Nephron (organoid): ENCODE data around the gene RAB23.

Experiments
- H3K27ac Mint-ChIP-seq, 3 experiments: 2 replicates each; pipeline ENCODE4 v1.8.0; 2020; ENCODE audit warnings: mixed read lengths in 3 of 3, mild to moderate bottlenecking in 2 of 3, moderate library complexity in 1 of 3
- H3K27me3 Mint-ChIP-seq: 2 replicates; pipeline ENCODE4 v1.8.0; 2021; ENCODE audit warnings: low read depth, mild to moderate bottlenecking, moderate library complexity, mixed read lengths
- H3K36me3 Mint-ChIP-seq: 2 replicates; pipeline ENCODE4 v1.8.0; 2020; ENCODE audit warnings: low read depth, mixed read lengths
- H3K4me1 Mint-ChIP-seq: 2 replicates; pipeline ENCODE4 v1.8.0; 2020; ENCODE audit warnings: mixed read lengths
- H3K4me3 Mint-ChIP-seq, 3 experiments: 2 replicates each; pipeline ENCODE4 v1.8.0; 2020; ENCODE audit warnings: mild to moderate bottlenecking in 3 of 3, mixed read lengths in 3 of 3, moderate library complexity in 2 of 3
- H3K9me3 Mint-ChIP-seq: 2 replicates; pipeline ENCODE4 v1.8.0; 2020; ENCODE audit warnings: mixed read lengths
- TF ChIP-seq, protein P1 (sequence below), 3 experiments: fragments of 200-600 bp; sonication (generic); IDR thresholded peaks; one replicate each; pipeline ENCODE4 v1.5.0; 2021; ENCODE audit warnings: antibody characterized with exemption in 3 of 3; ENCODE audit not compliant: unreplicated experiment in 3 of 3

The RAB23 gene

GRCh38 chr6:57198926-57199636, 23.0 kb downstream of the RAB23 start:
- H3K36me3 Mint-ChIP-seq = peaks cover 21% of the 10 kb centered on the region
- peaks cover 18% of the 10 kb centered on the region for H3K4me1 Mint-ChIP-seq

DNA sequence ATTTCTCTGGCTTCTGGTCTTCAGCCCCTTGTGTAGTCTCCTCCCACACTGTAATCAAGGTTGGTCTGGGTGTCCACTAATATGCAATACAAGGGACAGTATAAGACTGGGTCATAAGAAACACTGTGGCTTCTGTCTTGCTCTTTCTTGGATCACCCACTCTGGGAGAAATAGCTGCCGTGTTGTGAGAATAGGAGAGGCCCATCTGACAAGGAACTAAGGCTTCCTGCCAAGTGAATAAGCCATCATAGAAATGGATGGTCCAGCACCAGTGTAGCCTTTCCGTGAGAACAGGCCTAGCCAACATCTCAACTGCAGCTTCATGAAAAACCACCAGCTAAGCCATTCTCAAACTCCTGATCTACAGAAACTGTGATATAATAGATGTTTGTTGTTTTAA, 26.6 kb downstream of the RAB23 start:
- Mint-ChIP-seq H3K4me1 (peaks cover 19% of the 10 kb centered on the region), H3K4me3 (no peak overlapping the region), H3K27me3 (no peaks in the 10 kb centered on the region), H3K36me3 (peaks cover 39% of the 10 kb centered on the region), H3K27ac (no peak overlapping the region), H3K9me3 (no peaks in the 10 kb centered on the region)
- TF ChIP-seq, protein P1, sequence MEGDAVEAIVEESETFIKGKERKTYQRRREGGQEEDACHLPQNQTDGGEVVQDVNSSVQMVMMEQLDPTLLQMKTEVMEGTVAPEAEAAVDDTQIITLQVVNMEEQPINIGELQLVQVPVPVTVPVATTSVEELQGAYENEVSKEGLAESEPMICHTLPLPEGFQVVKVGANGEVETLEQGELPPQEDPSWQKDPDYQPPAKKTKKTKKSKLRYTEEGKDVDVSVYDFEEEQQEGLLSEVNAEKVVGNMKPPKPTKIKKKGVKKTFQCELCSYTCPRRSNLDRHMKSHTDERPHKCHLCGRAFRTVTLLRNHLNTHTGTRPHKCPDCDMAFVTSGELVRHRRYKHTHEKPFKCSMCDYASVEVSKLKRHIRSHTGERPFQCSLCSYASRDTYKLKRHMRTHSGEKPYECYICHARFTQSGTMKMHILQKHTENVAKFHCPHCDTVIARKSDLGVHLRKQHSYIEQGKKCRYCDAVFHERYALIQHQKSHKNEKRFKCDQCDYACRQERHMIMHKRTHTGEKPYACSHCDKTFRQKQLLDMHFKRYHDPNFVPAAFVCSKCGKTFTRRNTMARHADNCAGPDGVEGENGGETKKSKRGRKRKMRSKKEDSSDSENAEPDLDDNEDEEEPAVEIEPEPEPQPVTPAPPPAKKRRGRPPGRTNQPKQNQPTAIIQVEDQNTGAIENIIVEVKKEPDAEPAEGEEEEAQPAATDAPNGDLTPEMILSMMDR (IDR thresholded peaks at IDR 0.05; ENCODE audit: unreplicated experiment in 3 of 3) = no peak

More at GRCh38 chr6:57198926-57199636, 23.0 kb downstream of the RAB23 start:
- no peaks in the 10 kb centered on the region for H3K27me3 Mint-ChIP-seq
- TF ChIP-seq, protein P1 (IDR thresholded peaks at IDR 0.05; ENCODE audit: unreplicated experiment in 3 of 3) = no peak
- H3K27ac Mint-ChIP-seq = peak overlapping the region in 2 of 3 experiments; percentile 56 to 83
- no peaks in the 10 kb centered on the region for H3K9me3 Mint-ChIP-seq
- H3K4me3 Mint-ChIP-seq = no peak overlapping the region

DNA sequence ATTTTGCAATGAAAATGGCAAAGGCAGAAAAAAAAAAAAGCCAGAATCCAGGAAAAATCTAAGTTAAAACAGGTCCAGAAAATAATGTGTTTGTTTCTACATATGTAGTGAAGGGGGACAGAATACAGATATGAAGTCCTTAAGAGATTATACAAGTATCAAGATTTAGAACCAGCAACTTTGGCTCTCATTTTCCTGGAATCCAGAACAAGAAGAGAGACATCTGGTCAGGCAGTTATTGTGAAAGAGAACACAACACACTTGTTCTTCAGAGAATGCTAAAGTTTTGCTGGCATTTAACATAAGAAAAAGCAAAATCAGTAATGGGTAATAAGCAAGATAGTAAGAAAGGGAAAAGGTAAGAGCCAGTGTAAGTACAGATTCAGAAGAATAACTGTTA, 28.9 kb downstream of the RAB23 start:
- H3K27ac Mint-ChIP-seq = peak overlapping the region in 1 of 3 experiments; percentile 24
- H3K4me1 Mint-ChIP-seq = peaks cover 5% of the 10 kb centered on the region
- H3K4me3 Mint-ChIP-seq = no peak overlapping the region
- TF ChIP-seq, protein P1 (IDR thresholded peaks at IDR 0.05; ENCODE audit: unreplicated experiment in 3 of 3) = no peak
- H3K9me3 Mint-ChIP-seq = no peaks in the 10 kb centered on the region
- no peaks in the 10 kb centered on the region for H3K27me3 Mint-ChIP-seq
- H3K36me3 Mint-ChIP-seq = peaks cover 36% of the 10 kb centered on the region

- TF ChIP-seq, protein P1 (IDR thresholded peaks at IDR 0.05; ENCODE audit: unreplicated experiment in 3 of 3) = peak; percentile 37 to 56 (median 49)
- Mint-ChIP-seq H3K9me3 (no peaks in the 10 kb centered on the region), H3K4me1 (peaks cover 5% of the 10 kb centered on the region), H3K27me3 (no peaks in the 10 kb centered on the region), H3K27ac (peak overlapping the region in 1 of 3 experiments; percentile 6), H3K4me3 (no peak overlapping the region), H3K36me3 (peaks cover 37% of the 10 kb centered on the region)
Observed at GRCh38 chr6:57190140-57190539, 32.0 kb downstream of the RAB23 start.

DNA sequence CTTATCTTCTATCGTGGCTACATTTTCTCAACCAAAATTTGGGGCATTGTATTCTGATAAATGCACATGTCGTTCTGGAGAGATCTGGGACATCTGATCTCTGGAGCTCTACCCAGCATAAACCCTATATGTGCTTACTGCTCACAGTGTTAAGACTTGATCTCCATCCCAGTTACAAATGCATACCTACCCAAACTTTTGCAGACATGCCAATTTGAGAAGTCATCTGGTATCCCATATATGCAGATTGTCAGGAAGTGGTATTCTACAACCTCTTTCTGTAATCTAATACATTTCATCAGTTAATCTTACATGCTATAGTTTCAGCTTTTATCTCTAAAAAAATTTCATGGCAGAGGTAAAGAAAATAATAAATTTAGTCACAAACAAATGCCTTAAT, 38.8 kb downstream of the RAB23 start:
- TF ChIP-seq, protein P1 (IDR thresholded peaks at IDR 0.05; ENCODE audit: unreplicated experiment in 3 of 3) = no peak
- Mint-ChIP-seq H3K9me3 (no peaks in the 10 kb centered on the region), H3K36me3 (peaks cover 49% of the 10 kb centered on the region), H3K4me1 (peaks cover 35% of the 10 kb centered on the region), H3K27me3 (no peaks in the 10 kb centered on the region), H3K27ac (no peak overlapping the region), H3K4me3 (no peak overlapping the region)

DNA sequence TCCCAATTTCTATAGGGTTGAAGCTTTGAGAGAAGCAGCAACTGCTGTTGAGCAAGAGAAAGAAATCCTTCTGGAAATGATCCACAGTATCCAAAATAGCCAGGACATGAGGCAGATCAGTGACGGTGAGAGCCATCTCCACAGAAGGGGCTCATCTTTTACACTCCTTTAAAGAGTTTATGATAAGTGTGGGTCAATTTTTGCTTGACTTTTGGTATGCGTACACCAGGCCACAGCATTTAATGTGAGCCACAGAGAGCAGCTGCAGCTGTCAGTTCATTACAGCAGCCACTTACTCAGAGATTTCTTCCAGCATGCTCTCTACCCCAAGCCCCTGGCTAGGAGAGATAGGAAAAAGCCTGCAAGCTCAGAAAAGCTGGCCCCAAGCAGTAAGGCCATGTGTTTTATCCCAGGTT, 40.1 kb downstream of the RAB23 start:
- Mint-ChIP-seq H3K9me3 (no peaks in the 10 kb centered on the region), H3K4me3 (peak overlapping the region in 1 of 3 experiments; percentile 45), H3K27ac (peak overlapping the region; percentile 55 to 89 (median 88)), H3K4me1 (peaks cover 44% of the 10 kb centered on the region), H3K36me3 (peaks cover 50% of the 10 kb centered on the region), H3K27me3 (no peaks in the 10 kb centered on the region)
- TF ChIP-seq, protein P1 (IDR thresholded peaks at IDR 0.05; ENCODE audit: unreplicated experiment in 3 of 3) = no peak
